ENCODE measurements around the gene UBE2F.
"Not testable (repeated sequence)": the region's sequence is repeated elsewhere in the genome, so short reads cannot be mapped to it uniquely, and the experiment has no call there.

The UBE2F gene

DNA sequence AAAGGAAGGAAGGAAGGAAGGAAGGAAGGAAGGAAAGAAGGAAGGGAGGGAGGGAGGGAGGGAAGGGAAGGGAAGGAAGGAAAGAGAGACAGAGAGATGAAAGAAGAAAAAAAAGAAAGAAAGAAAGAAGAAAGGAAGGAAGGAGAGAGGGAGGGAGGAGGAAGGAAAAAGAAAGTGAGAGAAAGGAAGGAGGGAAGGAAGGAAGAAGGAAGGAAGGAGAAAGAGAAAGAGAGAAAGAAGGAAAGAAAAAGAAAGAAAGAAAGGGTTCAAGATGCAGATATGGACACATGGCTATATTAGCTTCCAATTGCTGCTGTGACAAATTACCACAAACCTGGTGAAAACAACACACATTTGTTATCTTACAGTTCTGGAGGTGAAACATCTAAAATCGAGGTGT lies 20.4 kb upstream of the UBE2F start:
- no peak for DNase-seq

DNA sequence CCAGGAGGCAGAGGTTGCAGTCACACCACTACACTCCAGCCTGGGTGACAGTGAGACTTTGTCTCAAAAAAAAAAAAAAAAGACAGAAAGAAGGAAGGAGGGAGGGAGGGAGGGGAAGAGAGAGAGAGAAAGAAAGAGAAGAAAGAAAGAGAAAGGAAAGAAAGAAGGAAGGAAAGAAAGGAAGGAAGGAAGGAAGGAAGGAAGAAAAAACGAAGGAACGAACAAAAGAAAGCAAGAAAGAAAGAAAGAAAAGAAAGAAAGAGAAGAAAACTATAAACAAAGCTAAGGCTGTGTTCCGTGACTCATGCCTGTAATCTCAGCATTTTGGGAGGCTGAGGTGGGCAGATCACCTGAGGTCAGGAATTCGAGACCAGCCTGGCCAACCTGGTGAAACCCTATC lies 15.5 kb upstream of the UBE2F start:
- not testable (repeated sequence) for DNase-seq

DNA sequence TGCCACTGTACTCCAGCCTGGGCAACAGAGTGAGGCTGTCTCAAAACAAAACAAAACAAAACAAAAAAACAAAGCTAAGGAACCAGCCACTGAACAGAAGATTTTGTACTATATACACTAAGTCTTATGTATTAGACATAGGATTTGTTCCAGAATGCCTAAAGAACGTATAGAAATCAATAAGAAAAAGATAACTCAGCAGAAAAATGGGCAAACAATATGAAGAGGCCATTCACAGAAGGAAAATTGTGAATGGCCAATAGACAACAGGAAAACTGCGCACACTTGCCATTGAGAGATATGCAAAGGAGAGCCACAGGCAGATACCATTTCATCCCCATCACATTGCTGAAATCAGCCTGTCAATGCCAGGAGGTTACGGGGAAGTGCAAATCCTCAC lies 14.9 kb upstream of the UBE2F start:
- DNase-seq: no peak

DNA sequence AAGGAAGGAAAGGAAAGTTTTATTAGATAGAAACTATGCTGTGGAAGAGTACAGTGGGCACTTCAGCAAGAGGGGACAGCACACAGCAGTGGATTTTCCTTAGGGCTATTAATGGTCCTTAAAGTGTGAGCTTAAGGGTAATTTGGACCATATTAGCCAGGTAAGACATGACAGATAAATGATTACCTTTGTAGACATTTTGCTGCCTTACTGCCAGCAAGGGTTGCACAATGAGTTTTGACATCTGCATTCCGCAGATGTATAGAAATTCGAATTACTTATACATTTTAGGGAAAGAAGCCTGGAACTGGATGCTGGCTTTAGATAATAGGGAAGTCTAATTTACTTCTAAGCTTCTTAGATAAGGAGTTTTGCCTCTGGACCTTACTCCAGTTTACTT lies 14.0 kb upstream of the UBE2F start:
- no peak for DNase-seq

DNA sequence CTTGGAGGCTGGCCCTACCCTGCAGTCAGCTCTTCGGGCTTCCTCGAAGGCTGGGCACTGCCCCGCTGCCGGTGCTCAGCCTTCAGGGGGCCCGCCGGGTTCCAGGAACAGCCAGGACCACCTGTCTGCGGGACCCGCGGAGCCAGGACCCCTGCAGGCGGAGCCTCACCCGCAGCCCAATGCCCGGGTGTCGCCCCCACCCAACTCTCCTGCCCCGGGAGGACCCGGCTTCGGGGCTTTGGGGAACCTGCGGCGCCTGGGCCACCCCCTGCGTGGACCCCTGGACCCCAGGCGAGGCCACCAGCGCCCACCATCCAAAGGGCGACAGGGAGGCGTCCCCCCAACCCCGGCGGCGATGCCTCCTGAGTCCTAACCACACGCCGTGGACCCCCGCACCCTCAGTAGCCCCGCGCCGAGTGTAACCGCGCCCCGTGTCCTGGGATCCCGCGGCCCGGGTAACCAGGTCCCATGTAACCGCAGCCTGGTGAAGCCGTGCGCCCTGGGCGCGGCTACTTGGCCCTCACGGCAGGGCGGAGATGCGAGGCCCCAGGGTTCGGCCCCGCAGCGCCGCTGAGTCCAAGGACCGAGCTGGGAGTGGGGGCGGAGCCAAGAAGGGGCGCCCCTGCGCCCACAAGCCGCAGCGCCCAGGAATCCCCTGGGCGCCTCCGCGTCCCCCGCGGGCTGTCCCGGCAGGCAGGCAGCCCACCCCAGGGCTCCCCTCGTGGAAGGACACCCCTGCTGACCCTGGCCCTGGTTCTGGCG lies 11.0 kb upstream of the UBE2F start:
- DNase-seq: no peak

DNA sequence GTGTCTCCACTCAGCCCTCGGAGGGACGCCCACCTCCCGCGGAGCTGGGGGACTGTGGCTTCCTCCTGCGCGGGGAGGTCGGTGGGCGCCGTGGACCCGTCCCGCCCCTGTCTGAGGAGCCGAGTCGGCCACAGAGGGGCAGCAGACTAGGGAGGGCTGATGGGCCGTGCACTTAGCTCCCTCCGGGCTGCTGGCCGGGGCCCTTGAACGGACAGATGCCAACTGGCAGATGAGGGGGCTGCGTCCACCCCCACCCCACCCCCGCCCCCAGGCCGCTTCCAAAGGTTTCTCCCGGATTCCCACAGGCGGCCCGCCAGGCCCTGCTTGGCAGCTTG lies 10.4 kb upstream of the UBE2F start:
- DNase-seq: no peak

DNA sequence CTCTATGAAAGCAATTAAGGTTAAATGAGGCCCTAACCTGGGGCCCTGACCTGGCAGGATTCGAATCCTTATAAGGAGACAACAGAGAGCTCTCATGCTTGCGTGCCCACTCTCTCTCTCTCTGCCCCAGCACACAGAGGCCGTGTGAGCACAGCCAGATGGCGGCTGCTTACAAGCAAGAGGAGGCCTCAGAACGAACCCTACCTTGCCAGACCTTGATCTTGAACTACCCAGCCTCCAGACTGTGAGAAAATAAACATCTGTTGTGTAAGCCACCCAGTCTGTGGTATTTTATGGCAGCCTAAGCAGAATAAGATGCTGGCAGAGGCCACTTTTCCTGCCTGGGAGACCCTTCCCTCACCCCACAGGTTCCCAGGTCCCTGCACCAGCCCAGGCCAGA lies 5.2 kb upstream of the UBE2F start:
- DNase-seq: no peak

DNA sequence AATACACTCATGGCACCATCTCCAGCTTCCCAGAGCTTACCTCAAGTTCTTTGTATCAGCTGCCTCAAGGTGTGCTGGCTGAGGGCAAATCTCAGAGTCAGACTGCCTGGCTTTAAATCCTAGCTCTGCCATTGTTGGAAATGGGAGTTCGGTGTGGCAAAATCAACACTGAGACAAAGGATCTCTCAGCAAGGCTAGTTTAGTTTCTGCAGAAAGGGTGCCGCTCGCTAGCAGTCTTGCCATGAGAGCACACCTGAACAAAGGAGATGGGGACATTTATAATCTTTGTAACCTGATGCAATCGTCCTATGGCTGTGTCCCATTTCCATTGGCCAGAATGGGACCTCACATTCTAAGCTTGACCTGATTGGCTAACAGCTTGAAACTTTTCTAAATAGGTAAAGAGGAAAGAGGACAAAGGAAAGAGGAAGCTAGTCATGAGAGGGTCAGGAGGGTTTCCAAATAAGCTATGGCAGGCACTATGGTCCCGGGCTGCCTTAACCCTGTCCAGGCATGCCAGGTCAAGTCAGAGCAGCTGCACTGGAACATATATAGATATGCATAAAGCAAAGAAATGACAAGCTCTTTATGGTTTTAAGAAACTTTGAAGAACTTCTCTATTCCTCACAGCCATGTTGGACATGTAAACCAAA lies 4.3 kb upstream of the UBE2F start:
- DNase-seq: no peak

DNA sequence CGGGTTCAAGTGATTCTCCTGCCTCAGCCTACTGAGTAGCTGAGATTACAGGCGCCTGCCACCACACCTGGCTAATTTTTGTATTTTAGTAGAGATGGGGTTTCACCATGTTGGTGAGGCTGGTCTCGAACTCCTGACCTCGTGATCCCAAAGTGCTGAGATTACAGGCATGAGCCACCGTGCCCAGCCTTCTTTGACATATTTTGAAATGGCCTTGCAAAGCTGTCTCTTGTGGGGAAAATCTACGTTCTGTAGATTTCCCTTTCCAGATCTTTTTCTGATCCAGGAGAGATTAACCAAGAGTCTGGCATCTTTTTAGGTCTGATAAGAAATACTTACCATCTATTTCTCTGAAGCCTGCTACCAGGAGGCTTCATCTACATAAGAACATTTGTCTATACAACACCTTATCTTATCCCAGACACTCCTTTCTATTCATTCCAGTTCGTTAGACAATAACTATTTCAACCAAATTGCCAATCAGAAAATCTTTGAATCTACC lies 3.3 kb upstream of the UBE2F start:
- DNase-seq: not testable (repeated sequence)

DNA sequence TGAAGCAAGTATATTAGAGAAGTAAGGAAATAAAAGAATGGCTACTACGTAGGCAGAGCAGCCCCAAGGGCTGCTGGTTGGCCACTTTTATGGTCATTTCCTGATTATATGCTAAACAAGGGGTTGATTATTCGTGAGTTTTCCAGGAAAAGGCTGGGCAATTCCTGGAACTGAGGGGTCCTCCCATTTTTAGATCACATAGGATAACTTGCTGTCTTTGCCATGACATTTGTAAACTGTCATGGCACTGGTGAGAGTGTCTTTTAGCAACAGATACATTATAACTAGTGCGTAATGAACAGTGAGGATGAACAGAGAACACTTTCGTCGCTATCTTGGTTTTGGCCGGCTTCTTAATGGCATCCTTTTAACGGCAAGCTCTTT lies 2.6 kb upstream of the UBE2F start:
- no peak for DNase-seq

DNA sequence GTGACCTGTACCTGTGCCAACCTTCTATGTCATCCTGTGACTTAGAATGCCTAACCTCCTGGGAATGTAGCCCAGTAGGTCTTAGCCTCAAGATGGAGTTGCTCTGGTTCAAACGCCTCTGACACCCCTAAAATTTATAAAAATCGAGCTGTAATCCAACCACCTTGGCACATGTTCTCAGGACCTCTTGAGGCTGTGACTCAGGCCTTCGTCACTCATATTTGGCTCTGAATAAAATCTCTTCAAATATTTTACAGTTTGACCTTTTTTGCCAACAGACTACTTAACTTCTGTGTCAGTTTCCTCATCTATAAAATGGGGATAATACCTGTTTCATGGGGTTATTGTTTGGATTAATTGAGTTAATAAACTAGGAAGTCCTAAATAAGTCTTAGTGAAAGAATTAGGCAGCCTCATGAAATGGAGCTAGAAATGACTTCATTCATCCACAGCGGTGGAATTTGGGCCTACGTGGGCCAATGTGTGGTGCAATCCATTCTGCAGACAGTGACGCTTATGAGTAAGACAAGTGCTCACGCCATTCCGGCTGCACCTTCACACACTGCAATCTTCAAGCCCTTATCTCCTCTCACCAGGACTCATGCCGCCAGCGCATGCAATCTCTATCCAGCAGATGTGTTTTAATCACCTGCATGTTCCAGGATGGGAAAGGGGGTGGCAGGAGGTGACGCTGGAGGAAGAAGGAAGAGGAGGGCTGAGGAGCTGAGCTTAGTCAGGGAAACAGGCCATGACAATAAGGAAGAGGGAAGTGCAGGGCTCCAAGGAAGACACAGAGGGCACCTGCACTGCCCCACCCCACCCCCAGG lies 2.0 kb upstream of the UBE2F start:
- no peak for DNase-seq

DNA sequence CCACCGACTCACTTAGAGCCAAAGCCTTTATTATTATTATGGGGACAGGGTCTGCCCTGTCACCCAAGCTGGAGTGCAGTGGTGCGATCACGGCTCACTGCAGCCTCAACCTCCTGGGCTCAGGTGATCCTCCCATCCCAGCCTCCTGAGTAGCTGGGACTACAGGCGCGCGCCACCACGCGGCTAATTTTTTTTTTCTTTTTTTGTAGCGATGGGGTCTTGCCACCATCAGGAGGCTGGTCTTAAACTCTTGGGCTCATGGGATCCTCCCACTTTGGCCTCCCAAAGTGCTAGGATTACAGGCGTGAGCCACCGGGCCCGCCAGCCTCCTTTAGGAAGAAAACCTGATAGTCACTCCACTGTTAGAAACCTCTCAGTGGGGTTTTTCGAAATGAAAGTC lies 970 bp upstream of the UBE2F start:
- DNase-seq: not testable (repeated sequence)

DNA sequence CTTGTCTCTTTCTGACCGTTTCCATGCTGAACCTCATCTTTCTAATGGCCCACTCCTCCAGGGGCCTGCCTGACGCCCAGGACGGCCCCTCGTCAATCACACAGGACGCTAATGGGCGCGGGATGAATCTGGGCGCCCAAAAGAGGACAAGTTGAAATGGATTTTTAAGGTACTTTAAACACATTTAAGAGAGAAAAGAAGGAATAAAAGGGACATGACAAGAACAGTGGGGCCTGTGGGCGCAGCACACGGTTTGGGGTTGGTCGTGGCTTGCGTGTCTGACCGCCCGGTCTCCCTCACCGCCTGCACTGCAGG lies 607 bp upstream of the UBE2F start:
- DNase-seq: no peak

DNA sequence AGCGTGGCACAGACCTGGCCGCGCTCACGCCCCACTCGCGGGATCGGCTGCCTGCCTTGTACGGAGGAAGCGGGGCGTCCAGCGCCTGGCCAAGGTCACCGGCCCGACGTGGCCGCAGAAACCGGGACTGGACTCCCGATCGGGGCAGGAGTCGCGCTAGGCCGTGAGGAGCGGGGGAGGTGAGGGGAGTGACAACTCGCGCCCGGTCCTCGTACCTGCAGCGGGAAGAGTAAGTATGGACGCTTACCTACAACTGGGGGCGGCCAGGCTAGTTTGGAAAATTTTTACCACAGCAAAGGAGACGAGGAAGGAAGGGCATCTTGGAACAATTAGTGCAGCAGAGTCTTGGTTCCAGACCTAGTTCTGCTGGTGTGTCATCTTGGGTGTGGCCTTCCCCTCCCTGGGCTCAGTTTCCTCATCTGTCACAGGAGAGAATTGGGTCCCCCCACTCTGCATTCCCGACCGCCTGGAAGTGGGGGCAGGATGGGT lies 693 bp downstream of the UBE2F start:
- DNase-seq: no peak

DNA sequence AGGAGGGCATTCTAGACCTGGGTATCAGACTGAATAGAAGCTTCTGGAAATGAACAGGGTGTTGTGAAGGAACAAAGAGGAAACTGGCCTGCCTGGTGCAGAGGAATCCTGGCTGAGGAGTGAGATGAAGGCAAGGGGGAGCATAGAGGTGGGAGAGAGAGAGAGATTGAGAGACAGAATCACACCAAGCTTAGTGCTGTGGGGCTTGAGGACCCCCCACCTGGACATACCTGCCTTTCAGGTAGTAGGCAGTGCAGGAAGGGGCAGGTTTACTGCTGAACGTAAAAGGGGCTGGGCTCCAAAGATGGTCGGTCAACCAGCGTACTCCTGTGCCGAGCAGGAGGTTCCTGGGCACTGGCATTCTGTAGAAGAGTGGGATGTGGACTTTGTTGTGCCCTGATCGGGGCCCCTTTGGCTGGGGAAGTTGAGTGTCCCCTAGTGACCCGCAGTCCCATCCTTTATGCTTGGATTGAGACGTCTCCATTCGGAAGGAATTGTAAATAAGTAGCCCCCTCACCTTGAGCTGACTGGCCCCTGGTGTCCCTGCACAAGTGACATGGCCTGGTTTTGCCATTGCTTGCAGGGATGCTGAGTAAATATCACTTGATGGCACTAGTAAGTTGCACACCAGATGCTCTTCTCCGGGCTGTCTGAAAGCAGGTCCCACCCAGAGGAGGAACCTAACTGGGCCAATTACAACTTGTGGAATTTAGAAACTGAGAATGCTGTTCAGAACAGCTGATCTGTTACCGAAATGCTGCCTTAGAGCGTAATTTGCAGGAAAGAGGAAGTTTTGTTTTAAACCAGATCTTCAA lies 1.4 kb downstream of the UBE2F start:
- no peak for DNase-seq

DNA sequence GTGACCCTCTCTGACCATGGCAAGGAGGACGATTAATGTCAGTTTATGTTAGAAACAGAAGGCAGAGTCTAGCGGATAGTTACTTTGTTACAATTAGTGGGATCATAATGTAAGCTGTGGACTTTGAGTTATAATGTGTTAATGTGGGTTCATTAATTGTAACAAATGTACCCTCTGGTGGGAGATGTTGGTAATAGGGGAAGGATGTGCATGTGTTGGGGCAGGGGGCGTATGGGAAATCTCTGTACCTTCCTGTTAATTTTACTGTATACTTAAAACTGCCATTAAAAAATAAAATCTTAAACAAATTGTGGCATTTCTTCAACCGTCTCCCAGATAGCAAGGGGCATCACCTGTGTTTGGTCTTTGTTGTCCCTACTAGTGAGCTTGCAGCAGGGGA lies 4.8 kb downstream of the UBE2F start:
- no peak for DNase-seq

DNA sequence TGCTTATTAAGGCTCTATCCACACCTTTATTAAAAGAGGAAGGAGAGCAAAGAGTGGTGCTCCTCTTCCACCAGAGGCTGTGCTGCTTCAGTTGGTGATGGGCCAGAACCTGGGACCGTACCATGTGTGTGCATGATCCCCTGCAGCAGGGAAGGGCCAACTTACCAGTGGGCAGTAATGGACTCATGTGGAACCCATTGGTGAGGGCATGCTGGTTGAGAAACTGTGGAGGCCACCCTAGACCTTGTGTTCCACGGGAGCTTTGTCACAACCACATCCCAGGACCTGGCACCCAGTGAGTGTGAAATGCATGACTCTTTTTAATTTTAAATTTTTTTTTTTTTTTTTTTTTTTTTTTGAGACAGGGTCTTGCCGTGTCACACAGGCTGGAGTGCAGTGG lies 5.4 kb downstream of the UBE2F start:
- DNase-seq: no peak

DNA sequence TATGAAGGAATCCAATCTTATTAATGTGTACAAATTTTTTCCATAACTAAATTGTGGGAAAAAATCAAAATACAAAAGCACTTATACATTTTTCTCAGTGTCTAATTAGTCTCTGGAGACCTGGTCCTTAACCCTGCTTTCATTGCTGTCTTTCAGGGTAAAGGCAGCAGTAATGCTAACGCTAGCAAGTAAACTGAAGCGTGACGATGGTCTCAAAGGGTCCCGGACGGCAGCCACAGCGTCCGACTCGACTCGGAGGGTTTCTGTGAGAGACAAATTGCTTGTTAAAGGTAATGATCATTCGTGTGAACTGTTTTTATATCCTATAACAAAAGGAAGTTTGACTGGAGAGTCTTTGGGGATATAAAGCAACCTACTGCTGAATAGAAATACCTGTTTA lies 6.1 kb downstream of the UBE2F start:
- DNase-seq: no peak

DNA sequence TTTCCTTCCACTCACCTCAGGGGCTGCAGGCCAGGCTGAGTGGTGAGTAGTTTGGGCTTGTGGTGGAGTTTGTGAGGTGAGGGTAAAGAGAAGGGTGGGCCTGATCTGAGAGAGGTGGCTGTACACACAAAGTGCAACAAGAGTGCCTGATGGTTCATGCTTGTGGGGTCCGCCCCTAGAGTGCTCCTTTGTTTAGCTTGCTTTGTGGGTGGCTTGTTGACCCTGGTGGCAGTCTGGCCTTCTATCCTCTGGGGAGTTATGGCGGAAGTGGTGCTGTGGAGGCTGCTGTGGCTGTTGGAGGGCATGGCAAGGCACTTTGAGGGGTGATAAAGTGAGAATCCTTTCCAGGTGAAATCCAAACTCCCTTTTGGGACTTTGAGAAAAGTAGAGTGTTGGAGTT lies 10.6 kb downstream of the UBE2F start:
- DNase-seq: no peak

DNA sequence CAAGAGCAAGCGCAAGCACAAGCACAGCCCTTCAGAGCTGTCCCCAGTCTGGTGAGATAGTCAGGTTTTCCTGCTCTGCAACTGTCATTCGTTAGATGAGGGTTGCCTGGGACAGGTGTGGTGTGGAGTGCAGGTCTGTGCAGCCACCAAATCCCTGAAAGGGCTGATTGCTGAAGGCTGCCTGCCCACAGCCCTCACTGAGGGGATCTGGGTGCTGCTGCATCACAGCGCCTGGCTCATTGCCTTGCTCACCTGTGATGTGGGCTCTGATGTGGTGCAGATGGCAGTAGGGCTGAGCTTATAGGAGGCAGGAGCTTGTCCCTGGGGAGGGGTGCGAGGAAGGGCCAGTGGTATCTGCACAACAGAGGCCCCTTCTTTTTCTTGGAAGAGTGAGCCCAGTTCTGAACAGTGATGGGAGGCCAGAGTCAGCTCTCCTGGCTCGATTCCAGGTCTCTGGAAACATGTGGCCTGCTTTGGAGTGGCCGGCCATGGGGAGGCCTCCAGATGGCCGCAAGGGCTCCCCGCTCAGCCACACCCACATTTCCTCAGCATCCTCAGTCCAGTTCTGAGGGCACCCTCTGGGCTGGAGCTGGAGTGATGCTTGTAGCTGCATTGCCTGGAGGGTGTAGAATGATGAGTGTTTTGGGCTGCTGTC lies 11.4 kb downstream of the UBE2F start:
- DNase-seq: no peak

DNA sequence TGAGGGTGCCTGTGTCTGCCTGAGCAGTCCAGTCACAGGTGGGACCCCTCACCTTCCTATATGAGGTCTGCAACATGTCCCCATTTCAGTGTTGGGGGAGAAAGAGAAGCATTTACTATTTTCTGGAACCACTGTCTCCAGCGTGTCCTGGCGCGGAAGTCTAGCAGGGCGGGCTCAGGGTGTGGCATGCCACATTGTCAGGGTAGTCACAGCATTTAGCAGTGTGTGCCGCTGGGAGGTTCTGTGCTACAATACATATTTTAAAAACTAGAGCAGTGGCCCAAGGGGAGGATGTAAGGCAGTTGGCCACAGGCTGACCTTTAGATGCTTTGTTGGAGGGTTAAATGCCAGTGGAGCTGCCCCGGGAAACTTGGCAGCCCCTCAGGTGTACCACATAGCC lies 12.5 kb downstream of the UBE2F start:
- DNase-seq: no peak

DNA sequence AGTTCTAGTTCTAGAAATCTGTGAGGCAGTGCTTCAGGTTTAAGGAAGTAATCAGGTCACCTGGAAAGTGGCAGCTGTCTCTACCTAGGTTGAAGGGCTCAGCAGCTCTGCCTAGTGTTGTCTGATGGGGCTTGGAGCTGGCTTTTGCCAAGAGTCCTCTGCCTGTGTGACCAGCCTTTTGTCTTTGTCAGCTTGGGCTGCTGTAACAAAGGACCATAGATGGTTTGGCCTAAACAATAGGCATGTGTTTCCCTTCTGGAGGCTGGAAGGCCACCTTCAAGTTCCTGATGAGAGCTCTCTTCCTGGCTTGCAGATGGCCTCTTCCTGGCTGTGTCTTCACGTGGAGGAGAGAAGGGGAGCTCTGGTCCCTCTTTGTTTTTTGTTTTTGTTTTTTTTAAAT lies 13.3 kb downstream of the UBE2F start:
- DNase-seq: no peak

DNA sequence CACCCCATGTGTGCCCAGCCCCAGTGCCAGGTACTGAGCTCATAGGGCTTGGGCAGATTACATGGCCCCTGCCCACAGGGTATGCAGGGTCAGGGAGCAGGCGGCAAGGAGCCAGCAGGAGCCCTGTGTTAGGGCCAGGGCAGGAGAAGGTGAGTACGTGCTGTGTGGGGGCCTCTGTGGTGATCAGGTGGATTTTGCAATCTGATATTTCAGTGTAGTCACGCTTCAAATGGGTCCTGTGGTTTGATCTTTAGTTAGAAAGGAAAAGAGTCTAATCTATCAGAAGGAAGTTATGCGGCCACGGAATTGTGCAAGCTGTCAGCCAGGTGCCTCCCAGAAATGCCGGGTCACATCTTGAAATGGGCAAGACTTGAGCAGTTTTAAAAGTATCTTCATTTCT lies 13.9 kb downstream of the UBE2F start:
- no peak for DNase-seq
